ENCODE data around the gene KLHL29.

KLHL29 gene

GRCh38 chr2:23745068-23745725, 360.2 kb downstream of the KLHL29 start:
- Histone ChIP-seq H3K4me1 (ENCODE audit: low read length) (no peaks in the 10 kb centered on the region), H3K9me3 (replicated peaks; ENCODE audit: insufficient read depth, low read length) (no peaks in the 10 kb centered on the region), H3K9ac (ENCODE audit: low read length) (no peak overlapping the region), H3K27me3 (replicated peaks; ENCODE audit: insufficient read depth, low read length) (no peaks in the 10 kb centered on the region), H4K20me1 (ENCODE audit: insufficient read depth, low read length) (no peaks in the 10 kb centered on the region), H3K4me3 (ENCODE audit: low read length) (no peak overlapping the region), H3F3A (ENCODE audit: insufficient read depth, low read length) (no peaks in the 10 kb centered on the region), H3K79me2 (ENCODE audit: low read length) (no peaks in the 10 kb centered on the region), H3K27ac (ENCODE audit: low read length) (no peak overlapping the region), H3K9me2 (replicated peaks; ENCODE audit: insufficient read depth, low read length) (no peaks in the 10 kb centered on the region), H3K36me3 (replicated peaks; ENCODE audit: insufficient read depth, low read length) (no peaks in the 10 kb centered on the region), H2AFZ (ENCODE audit: low read length) (no peak overlapping the region), H3K4me2 (ENCODE audit: low read depth, low read length) (no peak overlapping the region)
- no peak for DNase-seq
- TF ChIP-seq EZH2phosphoT487 (IDR thresholded peaks at IDR 0.05; ENCODE audit: low read length) (no peak), EZH2 (optimal IDR thresholded peaks at IDR 0.05; ENCODE audit: low read depth, low read length) (no peak)
- TF ChIP-seq, protein P1, sequence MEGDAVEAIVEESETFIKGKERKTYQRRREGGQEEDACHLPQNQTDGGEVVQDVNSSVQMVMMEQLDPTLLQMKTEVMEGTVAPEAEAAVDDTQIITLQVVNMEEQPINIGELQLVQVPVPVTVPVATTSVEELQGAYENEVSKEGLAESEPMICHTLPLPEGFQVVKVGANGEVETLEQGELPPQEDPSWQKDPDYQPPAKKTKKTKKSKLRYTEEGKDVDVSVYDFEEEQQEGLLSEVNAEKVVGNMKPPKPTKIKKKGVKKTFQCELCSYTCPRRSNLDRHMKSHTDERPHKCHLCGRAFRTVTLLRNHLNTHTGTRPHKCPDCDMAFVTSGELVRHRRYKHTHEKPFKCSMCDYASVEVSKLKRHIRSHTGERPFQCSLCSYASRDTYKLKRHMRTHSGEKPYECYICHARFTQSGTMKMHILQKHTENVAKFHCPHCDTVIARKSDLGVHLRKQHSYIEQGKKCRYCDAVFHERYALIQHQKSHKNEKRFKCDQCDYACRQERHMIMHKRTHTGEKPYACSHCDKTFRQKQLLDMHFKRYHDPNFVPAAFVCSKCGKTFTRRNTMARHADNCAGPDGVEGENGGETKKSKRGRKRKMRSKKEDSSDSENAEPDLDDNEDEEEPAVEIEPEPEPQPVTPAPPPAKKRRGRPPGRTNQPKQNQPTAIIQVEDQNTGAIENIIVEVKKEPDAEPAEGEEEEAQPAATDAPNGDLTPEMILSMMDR (IDR thresholded peaks at IDR 0.05; ENCODE audit: low read length) = no peak

DNA sequence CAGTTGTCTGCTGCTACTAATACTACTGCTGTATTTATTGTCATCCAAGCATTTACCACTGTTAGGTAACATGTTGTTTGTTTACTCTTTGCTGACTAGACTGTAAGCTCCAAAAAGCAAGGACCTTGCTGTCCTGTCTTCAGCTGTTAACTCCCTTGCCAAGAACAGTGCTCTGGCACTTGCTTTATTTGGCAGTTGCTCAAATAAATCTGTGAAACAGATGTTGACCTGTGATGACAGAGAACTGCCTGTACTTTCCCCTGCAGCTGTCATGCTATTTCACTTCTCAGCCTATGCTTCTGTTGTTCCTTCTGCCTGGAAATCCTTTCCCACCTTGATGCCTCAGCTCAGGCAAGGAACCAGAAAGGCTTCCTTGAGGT, 360.7 kb downstream of the KLHL29 start:
- Histone ChIP-seq H3K9ac (ENCODE audit: low read length) (no peak overlapping the region), H3K9me2 (replicated peaks; ENCODE audit: insufficient read depth, low read length) (no peaks in the 10 kb centered on the region), H3K27ac (ENCODE audit: low read length) (no peak overlapping the region)

GRCh38 chr2:23746141-23746863, 361.3 kb downstream of the KLHL29 start:
- Histone ChIP-seq H4K20me1 (ENCODE audit: insufficient read depth, low read length) (no peaks in the 10 kb centered on the region), H3K9ac (ENCODE audit: low read length) (no peak overlapping the region), H3K27me3 (replicated peaks; ENCODE audit: insufficient read depth, low read length) (no peaks in the 10 kb centered on the region), H3K4me1 (ENCODE audit: low read length) (no peaks in the 10 kb centered on the region), H3K27ac (ENCODE audit: low read length) (no peak overlapping the region), H3K9me2 (replicated peaks; ENCODE audit: insufficient read depth, low read length) (no peaks in the 10 kb centered on the region), H3K79me2 (ENCODE audit: low read length) (no peaks in the 10 kb centered on the region), H2AFZ (ENCODE audit: low read length) (no peak overlapping the region), H3K4me2 (ENCODE audit: low read depth, low read length) (no peak overlapping the region), H3K9me3 (replicated peaks; ENCODE audit: insufficient read depth, low read length) (no peaks in the 10 kb centered on the region), H3F3A (ENCODE audit: insufficient read depth, low read length) (no peaks in the 10 kb centered on the region), H3K36me3 (replicated peaks; ENCODE audit: insufficient read depth, low read length) (no peaks in the 10 kb centered on the region), H3K4me3 (ENCODE audit: low read length) (no peak overlapping the region)
- TF ChIP-seq EZH2phosphoT487 (IDR thresholded peaks at IDR 0.05; ENCODE audit: low read length) (no peak), EZH2 (optimal IDR thresholded peaks at IDR 0.05; ENCODE audit: low read depth, low read length) (no peak)
- TF ChIP-seq, protein P1 (IDR thresholded peaks at IDR 0.05; ENCODE audit: low read length) = no peak
- no peak for DNase-seq

More for the DNA sequence above, 360.7 kb downstream of the KLHL29 start:
- no peak for TF ChIP-seq EZH2 (optimal IDR thresholded peaks at IDR 0.05; ENCODE audit: low read depth, low read length)
- TF ChIP-seq, protein P1 (IDR thresholded peaks at IDR 0.05; ENCODE audit: low read length) = no peak
- TF ChIP-seq EZH2phosphoT487 (IDR thresholded peaks at IDR 0.05; ENCODE audit: low read length) = no peak
- Histone ChIP-seq H3K9me3 (replicated peaks; ENCODE audit: insufficient read depth, low read length) (no peaks in the 10 kb centered on the region), H3K79me2 (ENCODE audit: low read length) (no peaks in the 10 kb centered on the region), H3K36me3 (replicated peaks; ENCODE audit: insufficient read depth, low read length) (no peaks in the 10 kb centered on the region), H4K20me1 (ENCODE audit: insufficient read depth, low read length) (no peaks in the 10 kb centered on the region), H3K4me3 (ENCODE audit: low read length) (no peak overlapping the region), H3K27me3 (replicated peaks; ENCODE audit: insufficient read depth, low read length) (no peaks in the 10 kb centered on the region), H3F3A (ENCODE audit: insufficient read depth, low read length) (no peaks in the 10 kb centered on the region), H2AFZ (ENCODE audit: low read length) (no peak overlapping the region), H3K4me2 (ENCODE audit: low read depth, low read length) (no peak overlapping the region), H3K4me1 (ENCODE audit: low read length) (no peaks in the 10 kb centered on the region)
- no peak for DNase-seq
